Caco-2 (cell line): ENCODE results near the gene LIM2. TPM values are rescaled to one million over a fixed set of nuclear protein-coding genes. Genes with fewer than 3 reads are reported as not detected.

ENCODE experiments used
- BruUV-seq: library from RNA; stranded (reverse); fragments of 400-500 nt; replicated peaks from 2 replicates; lab custom pipeline; 2021; lab: Mats Ljungman, UMichigan
- CTCF ChIA-PET: fragments of 300-600 bp; sonication (Branson Sonifier 250); formaldehyde crosslinking; loops from one replicate; lab custom pipeline; 2022; ENCODE audit warnings: antibody characterized with exemption; lab: Charles Lee
- POLR2A ChIA-PET: fragments of 300-600 bp; sonication (Branson Sonifier 250); formaldehyde crosslinking; loops from one replicate; lab custom pipeline; 2022; ENCODE audit warnings: antibody characterized with exemption; lab: Charles Lee
- DNase-seq, 2 experiments: peaks; one replicate each; pipeline versions ENCODE4 v3.0.0 to v3.0.0-alpha.2; 2020 to 2022
- H3K27me3 ChIP-seq: replicated peaks from 2 replicates; pipeline ENCODE4 v1.6.0; 2011; ENCODE audit warnings: low read length; ENCODE audit not compliant: control insufficient read depth, insufficient read depth
- H3K36me3 ChIP-seq: 2 replicates; pipeline ENCODE4 v1.5.1; 2011; ENCODE audit warnings: low read length; ENCODE audit not compliant: control insufficient read depth, insufficient read depth
- H3K4me1 ChIP-seq: fragments of 250-450 bp; sonication (Bioruptor Pico); 2 replicates; pipeline ENCODE4 v1.5.1; 2020; ENCODE audit warnings: mild to moderate bottlenecking
- H3K4me3 ChIP-seq: 2 replicates; pipeline ENCODE4 v1.5.1; 2011; ENCODE audit warnings: low read depth, mild to moderate bottlenecking, control low read depth, low read length
- H3K9me3 ChIP-seq: fragments of 250-450 bp; sonication (Bioruptor Pico); 2 replicates; pipeline ENCODE4 v1.5.1; 2020; ENCODE audit warnings: mild to moderate bottlenecking, moderate library complexity
- H3K27ac Mint-ChIP-seq: one replicate; pipeline ENCODE4 v1.8.0; 2022; ENCODE audit warnings: mixed read lengths; ENCODE audit not compliant: unreplicated experiment
- H3K27me3 Mint-ChIP-seq: one replicate; pipeline ENCODE4 v1.8.0; 2022; ENCODE audit warnings: mixed read lengths; ENCODE audit not compliant: insufficient read depth, unreplicated experiment
- H3K36me3 Mint-ChIP-seq: one replicate; pipeline ENCODE4 v1.8.0; 2022; ENCODE audit warnings: mild to moderate bottlenecking, mixed read lengths; ENCODE audit not compliant: insufficient read depth, unreplicated experiment
- H3K4me1 Mint-ChIP-seq: one replicate; pipeline ENCODE4 v1.8.0; 2022; ENCODE audit warnings: low read depth, mixed read lengths; ENCODE audit not compliant: unreplicated experiment
- H3K4me3 Mint-ChIP-seq: one replicate; pipeline ENCODE4 v1.8.0; 2022; ENCODE audit warnings: mild to moderate bottlenecking, moderate library complexity, mixed read lengths; ENCODE audit not compliant: unreplicated experiment
- H3K9me3 Mint-ChIP-seq: one replicate; pipeline ENCODE4 v1.8.0; 2022; ENCODE audit warnings: mixed read lengths; ENCODE audit not compliant: unreplicated experiment
- intact Hi-C: fragments of 100-400 bp; cut with micrococcal nuclease; formaldehyde crosslinking; loops from one replicate; pipeline ENCODE4 v1.10.0; 2022; ENCODE audit not compliant: unreplicated experiment
- total RNA-seq: library from RNA; stranded (reverse); gene quantifications from 2 replicates; pipeline ENCODE4 v1.2.3, GENCODE V29; 2022
- TF ChIP-seq, protein P1 (sequence below), 2 experiments: fragments of 200-600 bp in 1 of 2; IDR thresholded peaks; 1 replicate in 1 of 2; 2 replicates in 1 of 2; pipeline versions ENCODE4 v1.5.1 to v1.8.0; 2011 to 2022; ENCODE audit warnings: antibody characterized with exemption in 1 of 2, control low read depth in 1 of 2, inconsistent platforms in 1 of 2, low read depth in 1 of 2, low read length in 1 of 2, mild to moderate bottlenecking in 1 of 2, moderate library complexity in 1 of 2; ENCODE audit not compliant: insufficient read depth in 1 of 2, severe bottlenecking in 1 of 2, unreplicated experiment in 1 of 2

The LIM2 gene
- total RNA-seq, 1 experiment from 2014 or later: not detected

GRCh38 chr19:51345076-51345620, 42.6 kb downstream of the LIM2 start:
- intact Hi-C loops: no loop called here
- DNase-seq: no peak
- peak overlapping the region; percentile 26 for H3K27ac Mint-ChIP-seq
- CTCF ChIA-PET: no interaction called here
- no peaks in the 10 kb centered on the region for H3K27me3 Mint-ChIP-seq
- no peaks in the 10 kb centered on the region for H3K9me3 ChIP-seq
- H3K4me1 Mint-ChIP-seq: peaks cover 26% of the 10 kb centered on the region
- TF ChIP-seq, protein P1, sequence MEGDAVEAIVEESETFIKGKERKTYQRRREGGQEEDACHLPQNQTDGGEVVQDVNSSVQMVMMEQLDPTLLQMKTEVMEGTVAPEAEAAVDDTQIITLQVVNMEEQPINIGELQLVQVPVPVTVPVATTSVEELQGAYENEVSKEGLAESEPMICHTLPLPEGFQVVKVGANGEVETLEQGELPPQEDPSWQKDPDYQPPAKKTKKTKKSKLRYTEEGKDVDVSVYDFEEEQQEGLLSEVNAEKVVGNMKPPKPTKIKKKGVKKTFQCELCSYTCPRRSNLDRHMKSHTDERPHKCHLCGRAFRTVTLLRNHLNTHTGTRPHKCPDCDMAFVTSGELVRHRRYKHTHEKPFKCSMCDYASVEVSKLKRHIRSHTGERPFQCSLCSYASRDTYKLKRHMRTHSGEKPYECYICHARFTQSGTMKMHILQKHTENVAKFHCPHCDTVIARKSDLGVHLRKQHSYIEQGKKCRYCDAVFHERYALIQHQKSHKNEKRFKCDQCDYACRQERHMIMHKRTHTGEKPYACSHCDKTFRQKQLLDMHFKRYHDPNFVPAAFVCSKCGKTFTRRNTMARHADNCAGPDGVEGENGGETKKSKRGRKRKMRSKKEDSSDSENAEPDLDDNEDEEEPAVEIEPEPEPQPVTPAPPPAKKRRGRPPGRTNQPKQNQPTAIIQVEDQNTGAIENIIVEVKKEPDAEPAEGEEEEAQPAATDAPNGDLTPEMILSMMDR (IDR thresholded peaks at IDR 0.05; ENCODE audit: insufficient read depth in 1 of 2, low read depth in 1 of 2, low read length in 1 of 2, severe bottlenecking in 1 of 2, unreplicated experiment in 1 of 2): no peak
- no peaks in the 10 kb centered on the region for H3K27me3 ChIP-seq
- peaks cover 4% of the 10 kb centered on the region; the same call in 1 of the 2 replicates for H3K36me3 ChIP-seq
- no peak overlapping the region for H3K4me3 ChIP-seq
- POLR2A ChIA-PET: no interaction called here
- no peaks in the 10 kb centered on the region for H3K9me3 Mint-ChIP-seq
- H3K4me1 ChIP-seq: peaks cover 43% of the 10 kb centered on the region
- no peak overlapping the region for H3K4me3 Mint-ChIP-seq
- H3K36me3 Mint-ChIP-seq: peaks cover 54% of the 10 kb centered on the region
- no TSS peak for BruUV-seq

- peak overlapping the region; percentile 57 for H3K4me3 Mint-ChIP-seq
- Histone ChIP-seq H3K4me1 (peaks cover 35% of the 10 kb centered on the region), H3K9me3 (no peaks in the 10 kb centered on the region), H3K27me3 (no peaks in the 10 kb centered on the region), H3K4me3 (no peak overlapping the region), H3K36me3 (peaks cover 1% of the 10 kb centered on the region; the same call in 1 of the 2 replicates)
- no TSS peak for BruUV-seq
- POLR2A ChIA-PET: interaction anchor here (1.6 to 2.4 kb wide), 2 partner anchors 12 to 23 kb away, joined by 7 to 11 read pairs; no protein-coding TSS in a partner anchor
- peaks cover 32% of the 10 kb centered on the region for H3K4me1 Mint-ChIP-seq
- intact Hi-C loops: no loop called here
- CTCF ChIA-PET: interaction anchor here (1.1 to 3.9 kb wide), 2 partner anchors 12 to 65 kb away, joined by 4 to 46 read pairs; no protein-coding TSS in a partner anchor
- no peaks in the 10 kb centered on the region for H3K27me3 Mint-ChIP-seq
- DNase-seq: no peak
- no peaks in the 10 kb centered on the region for H3K9me3 Mint-ChIP-seq
- peaks cover 48% of the 10 kb centered on the region for H3K36me3 Mint-ChIP-seq
- TF ChIP-seq, protein P1 (IDR thresholded peaks at IDR 0.05; ENCODE audit: insufficient read depth in 1 of 2, low read depth in 1 of 2, low read length in 1 of 2, severe bottlenecking in 1 of 2, unreplicated experiment in 1 of 2): no peak
- peak overlapping the region; percentile 58 for H3K27ac Mint-ChIP-seq
These were observed 44.9 kb downstream of the LIM2 start for GRCh38 chr19:51342631-51343569.

- H3K27me3 Mint-ChIP-seq: no peaks in the 10 kb centered on the region
- H3K36me3 ChIP-seq: peaks cover 1% of the 10 kb centered on the region; the same call in 1 of the 2 replicates
- ChIA-PET CTCF (interaction anchor here (1.1 to 3.9 kb wide), 2 partner anchors 13 to 66 kb away, joined by 4 to 46 read pairs; no protein-coding TSS in a partner anchor), POLR2A (interaction anchor here (1.0 to 2.4 kb wide), 3 partner anchors 13 to 26 kb away, joined by 3 to 11 read pairs (median 7); no protein-coding TSS in a partner anchor)
- H3K27ac Mint-ChIP-seq: peak within 1 kb of the TSS; percentile 91
- peaks cover 27% of the 10 kb centered on the region for H3K4me1 ChIP-seq
- TF ChIP-seq, protein P1 (IDR thresholded peaks at IDR 0.05; ENCODE audit: insufficient read depth in 1 of 2, low read depth in 1 of 2, low read length in 1 of 2, severe bottlenecking in 1 of 2, unreplicated experiment in 1 of 2): no peak
- H3K27me3 ChIP-seq: no peaks in the 10 kb centered on the region
- H3K9me3 Mint-ChIP-seq: no peaks in the 10 kb centered on the region
- intact Hi-C loops: no loop called here
- no TSS peak for BruUV-seq
- peak within 1 kb of the TSS; percentile 86 for H3K4me3 Mint-ChIP-seq
- H3K9me3 ChIP-seq: no peaks in the 10 kb centered on the region
- peaks cover 25% of the 10 kb centered on the region for H3K4me1 Mint-ChIP-seq
- peaks cover 39% of the 10 kb centered on the region for H3K36me3 Mint-ChIP-seq
- DNase-seq: peak in 1 of 2 experiments; percentile 38
- H3K4me3 ChIP-seq: peak within 1 kb of the TSS; percentile 78
These were observed 45.7 kb downstream of the LIM2 start, which contains the start of gene VSIG10L for GRCh38 chr19:51341976-51342580. Gene VSIG10L (minus strand): TSS chr19:51342139. CDS start chr19:51342124, 15 bp downstream.
